Activated B cell treated with CpG ODN at 0.5 μM for 24 hours (primary cell): ENCODE measurements around the gene LENG8. TPM values are rescaled to one million over a fixed set of nuclear protein-coding genes. Genes with fewer than 3 reads are reported as not detected.

Experiments
- ATAC-seq: fragments of 200-7000 bp; cut with Tn5 transposase; one replicate; pipeline ENCODE4 v1.10.0; 2021; ENCODE audit warnings: low read depth, mild to moderate bottlenecking, moderate library complexity
- CTCF ChIA-PET: fragments of 350-600 bp; sonication (Branson Sonifier 250); formaldehyde crosslinking; loops from one replicate; lab custom pipeline; 2021; ENCODE audit warnings: antibody characterized with exemption; lab: Charles Lee
- POLR2A ChIA-PET: fragments of 350-600 bp; sonication (Branson Sonifier 250); formaldehyde crosslinking; loops from one replicate; lab custom pipeline; 2021; ENCODE audit warnings: antibody characterized with exemption; lab: Charles Lee
- DNase-seq: peaks from one replicate; pipeline ENCODE4 v3.0.0; 2022
- H3K27ac Mint-ChIP-seq: one replicate; pipeline ENCODE4 v1.8.0; 2020; ENCODE audit warnings: mixed read lengths
- H3K27me3 Mint-ChIP-seq: one replicate; pipeline ENCODE4 v1.8.0; 2021; ENCODE audit warnings: mixed read lengths
- H3K36me3 Mint-ChIP-seq: one replicate; pipeline ENCODE4 v1.8.0; 2021; ENCODE audit warnings: low read depth, mixed read lengths
- H3K4me1 Mint-ChIP-seq: one replicate; pipeline ENCODE4 v1.8.0; 2021; ENCODE audit warnings: mixed read lengths
- H3K4me3 Mint-ChIP-seq: one replicate; pipeline ENCODE4 v1.8.0; 2020; ENCODE audit warnings: mild to moderate bottlenecking, mixed read lengths
- H3K9me3 Mint-ChIP-seq: one replicate; pipeline ENCODE4 v1.8.0; 2020; ENCODE audit warnings: mixed read lengths
- CTCF ChIP-seq: fragments of 200-600 bp; IDR thresholded peaks from one replicate; pipeline ENCODE4 v1.8.0; 2022; ENCODE audit warnings: antibody characterized with exemption, mild to moderate bottlenecking
- intact Hi-C: fragments of 100-400 bp; cut with micrococcal nuclease; formaldehyde crosslinking; loops from one replicate; pipeline ENCODE4 v1.15.1; 2024
- total RNA-seq: library from RNA; stranded (reverse); gene quantifications from 2 replicates; pipeline ENCODE4 v1.2.3, GENCODE V29; 2022

Gene LENG8
- total RNA-seq, 1 donor from 2014 or later, result 363 TPM

- H3K4me1 Mint-ChIP-seq, result peaks cover 11% of the 10 kb centered on the region
- H3K27ac Mint-ChIP-seq, result no peak overlapping the region
- ATAC-seq, result no peak
- TF ChIP-seq CTCF, result no peak
- intact Hi-C loops, result no loop called here
- H3K9me3 Mint-ChIP-seq, result peaks cover 1% of the 10 kb centered on the region
- H3K36me3 Mint-ChIP-seq, result no peaks in the 10 kb centered on the region
- H3K4me3 Mint-ChIP-seq, result no peak overlapping the region
- H3K27me3 Mint-ChIP-seq, result peaks cover 41% of the 10 kb centered on the region
- DNase-seq, result no peak
- CTCF ChIA-PET, result no interaction called here
- POLR2A ChIA-PET, result interaction anchor here (0.5 to 0.7 kb wide), 3 partner anchors 16 to 1387 kb away, joined by 3 to 5 read pairs (median 3); no protein-coding TSS in a partner anchor
Measured at GRCh38 chr19:54418930-54419800, 29.8 kb upstream of the LENG8 start.

DNA sequence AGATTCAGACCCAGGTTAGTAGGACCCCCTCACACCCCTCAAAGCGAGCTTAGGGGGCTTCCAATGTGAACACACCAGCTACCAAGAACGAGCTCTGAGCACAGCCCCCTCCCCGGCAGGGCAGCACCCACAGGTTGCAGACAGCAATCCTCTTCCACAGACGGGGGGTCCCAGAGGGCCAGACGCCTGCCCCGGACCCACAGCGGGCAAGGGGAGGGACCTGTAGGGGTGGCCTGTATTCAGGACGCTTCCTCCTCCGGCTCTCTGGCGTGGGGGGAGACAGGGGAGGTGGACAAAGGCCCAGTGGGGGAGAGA lies 29.0 kb upstream of the LENG8 start:
- Mint-ChIP-seq H3K27me3 (peaks cover 35% of the 10 kb centered on the region), H3K27ac (no peak overlapping the region), H3K36me3 (no peaks in the 10 kb centered on the region), H3K4me1 (peaks cover 11% of the 10 kb centered on the region), H3K4me3 (no peak overlapping the region), H3K9me3 (no peaks in the 10 kb centered on the region)
- POLR2A ChIA-PET, result interaction anchor here (0.5 kb wide), 1 partner anchor 16 kb away, joined by 3 read pairs; no protein-coding TSS in a partner anchor
- intact Hi-C loops, result no loop called here
- CTCF ChIA-PET, result no interaction called here
- ATAC-seq (no peak), DNase-seq (no peak)
- no peak for TF ChIP-seq CTCF

DNA sequence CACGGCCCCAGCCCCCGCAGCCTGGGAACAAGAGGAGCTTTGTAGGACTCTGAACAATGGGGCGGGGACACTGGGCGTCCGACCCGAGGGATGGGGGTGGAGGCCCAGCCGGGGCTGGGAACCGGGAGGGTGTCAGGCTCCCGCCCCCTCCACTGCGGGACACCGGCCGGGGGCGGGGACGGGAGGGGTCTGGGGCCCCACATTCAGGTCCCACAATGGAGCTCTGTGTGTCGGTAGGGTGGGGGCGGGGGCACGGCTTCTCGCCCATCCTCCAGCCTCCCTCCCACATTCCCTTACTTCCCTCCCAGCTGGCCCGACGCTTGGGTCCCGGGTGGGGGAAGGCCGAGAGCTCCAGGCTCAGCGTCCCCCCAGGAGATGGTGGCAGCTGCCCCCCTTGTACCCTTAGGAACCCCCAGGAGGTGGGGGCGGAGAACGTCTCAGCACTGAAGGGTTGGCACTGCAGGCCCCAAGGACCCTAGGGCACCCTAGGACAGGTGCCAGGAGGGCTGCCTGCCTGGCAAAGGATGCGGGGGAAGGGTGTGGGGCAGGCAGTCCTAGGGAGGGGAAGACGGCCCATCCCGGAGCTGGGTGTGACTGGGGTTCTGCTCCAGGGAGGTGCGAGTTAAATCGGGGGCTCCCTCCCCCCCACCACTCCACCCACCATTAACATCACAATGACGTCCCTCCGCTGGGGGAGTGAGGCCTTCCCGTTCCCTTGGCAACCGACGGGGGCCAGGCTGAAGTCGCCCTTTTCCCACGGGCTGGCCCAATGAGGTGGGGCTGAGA lies 28.4 kb upstream of the LENG8 start:
- H3K27me3 Mint-ChIP-seq, result peaks cover 36% of the 10 kb centered on the region
- H3K36me3 Mint-ChIP-seq, result no peaks in the 10 kb centered on the region
- CTCF ChIA-PET, result no interaction called here
- DNase-seq, result no peak
- H3K4me3 Mint-ChIP-seq, result no peak overlapping the region
- H3K9me3 Mint-ChIP-seq, result no peaks in the 10 kb centered on the region
- ATAC-seq, result no peak
- intact Hi-C loops, result no loop called here
- H3K27ac Mint-ChIP-seq, result no peak overlapping the region
- POLR2A ChIA-PET, result no interaction called here
- no peak for TF ChIP-seq CTCF
- peaks cover 11% of the 10 kb centered on the region for H3K4me1 Mint-ChIP-seq

DNA sequence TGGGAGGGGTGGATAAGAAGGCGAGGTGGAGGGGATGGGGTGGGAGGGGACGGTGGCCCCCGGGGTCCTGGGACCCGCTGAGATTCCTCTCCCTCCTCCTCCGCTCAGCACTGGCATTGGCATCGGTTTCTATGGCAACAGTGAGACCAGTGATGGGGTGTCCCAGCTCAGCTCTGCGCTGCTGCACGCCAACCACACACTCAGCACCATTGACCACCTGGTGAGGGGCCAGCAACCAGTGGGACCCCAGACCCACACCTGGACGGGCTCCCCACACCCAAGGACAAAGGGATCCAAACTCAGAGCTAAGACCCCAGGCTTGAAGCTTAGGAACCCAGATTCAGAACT lies 27.9 kb upstream of the LENG8 start:
- Mint-ChIP-seq H3K27ac (no peak overlapping the region), H3K36me3 (no peaks in the 10 kb centered on the region), H3K4me1 (peaks cover 8% of the 10 kb centered on the region), H3K9me3 (no peaks in the 10 kb centered on the region), H3K4me3 (no peak overlapping the region), H3K27me3 (peaks cover 38% of the 10 kb centered on the region)
- no peak for TF ChIP-seq CTCF
- intact Hi-C loops, result no loop called here
- CTCF ChIA-PET, result no interaction called here
- DNase-seq (no peak), ATAC-seq (no peak)
- POLR2A ChIA-PET, result interaction anchor here (0.6 kb wide), 1 partner anchor 16 kb away, joined by 3 read pairs; no protein-coding TSS in a partner anchor

- DNase-seq (no peak), ATAC-seq (no peak)
- ChIA-PET CTCF (no interaction called here), POLR2A (interaction anchor here (0.6 kb wide), 1 partner anchor 17 kb away, joined by 3 read pairs; no protein-coding TSS in a partner anchor)
- intact Hi-C loops, result no loop called here
- peaks cover 7% of the 10 kb centered on the region for H3K4me1 Mint-ChIP-seq
- H3K4me3 Mint-ChIP-seq, result no peak overlapping the region
- no peak overlapping the region for H3K27ac Mint-ChIP-seq
- no peak for TF ChIP-seq CTCF
- H3K9me3 Mint-ChIP-seq, result no peaks in the 10 kb centered on the region
- peaks cover 40% of the 10 kb centered on the region for H3K27me3 Mint-ChIP-seq
- H3K36me3 Mint-ChIP-seq, result no peaks in the 10 kb centered on the region
Measured at GRCh38 chr19:54421521-54421920, 27.5 kb upstream of the LENG8 start.
